ENCODE measurements around the gene ZFYVE16.

DNA sequence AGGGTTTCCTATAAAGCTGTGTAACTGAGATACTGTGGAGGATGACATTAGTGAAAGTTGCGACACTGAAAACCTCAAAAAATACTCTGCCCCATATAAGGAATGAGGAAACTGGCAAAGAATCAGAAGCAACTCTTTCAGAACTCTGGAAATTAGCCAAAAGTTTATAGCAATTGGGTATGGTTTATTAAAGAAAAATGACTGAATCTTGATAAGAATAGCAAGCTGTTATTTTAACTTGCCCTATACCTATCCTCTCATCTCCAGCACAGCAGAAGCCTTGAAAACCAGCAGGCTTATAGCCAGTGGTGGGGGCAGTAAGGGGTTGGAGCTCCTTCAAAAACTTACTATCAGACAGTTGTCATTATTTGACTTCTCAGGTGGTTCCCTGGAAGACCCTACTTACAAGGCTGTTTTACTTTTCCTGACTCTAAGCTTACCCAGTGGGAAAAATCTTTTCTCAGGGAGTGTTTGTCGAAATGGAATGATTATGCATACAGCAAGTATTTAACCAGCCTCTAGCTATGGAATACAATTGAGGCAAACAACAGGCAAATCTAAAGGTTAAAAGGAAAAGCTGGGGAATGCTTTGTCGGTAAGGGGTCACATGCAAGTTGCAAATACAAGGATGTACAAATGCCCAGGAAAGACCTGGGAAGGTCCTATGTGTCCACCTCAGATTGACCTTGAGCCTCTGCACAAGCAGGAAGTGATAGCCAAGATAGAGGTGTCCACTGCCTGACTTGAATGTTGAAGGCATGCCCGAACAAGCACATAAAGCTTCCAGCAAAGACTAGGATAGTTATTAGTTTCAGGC, 59.0 kb downstream of the ZFYVE16 start:
- TF ChIP-seq, protein P1, sequence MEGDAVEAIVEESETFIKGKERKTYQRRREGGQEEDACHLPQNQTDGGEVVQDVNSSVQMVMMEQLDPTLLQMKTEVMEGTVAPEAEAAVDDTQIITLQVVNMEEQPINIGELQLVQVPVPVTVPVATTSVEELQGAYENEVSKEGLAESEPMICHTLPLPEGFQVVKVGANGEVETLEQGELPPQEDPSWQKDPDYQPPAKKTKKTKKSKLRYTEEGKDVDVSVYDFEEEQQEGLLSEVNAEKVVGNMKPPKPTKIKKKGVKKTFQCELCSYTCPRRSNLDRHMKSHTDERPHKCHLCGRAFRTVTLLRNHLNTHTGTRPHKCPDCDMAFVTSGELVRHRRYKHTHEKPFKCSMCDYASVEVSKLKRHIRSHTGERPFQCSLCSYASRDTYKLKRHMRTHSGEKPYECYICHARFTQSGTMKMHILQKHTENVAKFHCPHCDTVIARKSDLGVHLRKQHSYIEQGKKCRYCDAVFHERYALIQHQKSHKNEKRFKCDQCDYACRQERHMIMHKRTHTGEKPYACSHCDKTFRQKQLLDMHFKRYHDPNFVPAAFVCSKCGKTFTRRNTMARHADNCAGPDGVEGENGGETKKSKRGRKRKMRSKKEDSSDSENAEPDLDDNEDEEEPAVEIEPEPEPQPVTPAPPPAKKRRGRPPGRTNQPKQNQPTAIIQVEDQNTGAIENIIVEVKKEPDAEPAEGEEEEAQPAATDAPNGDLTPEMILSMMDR (IDR thresholded peaks at IDR 0.05; ENCODE audit: low read depth, low read length, missing input control): no peak
- no peak for TF ChIP-seq HNF4G (IDR thresholded peaks at IDR 0.05)
- no peak for TF ChIP-seq SP1 (IDR thresholded peaks at IDR 0.05)

All from liver (tissue), 3 donors.